Measurements from ENCODE around the gene KPNA6. TPM values are rescaled to one million over a fixed set of nuclear protein-coding genes. Genes with fewer than 3 reads are reported as not detected.

Gene KPNA6
- total RNA-seq, 1 experiment from 2014 or later = 79.9 TPM

- Histone ChIP-seq H3K9me3 (ENCODE audit: control insufficient read depth in 1 of 2, insufficient read depth in 1 of 2, low read depth in 1 of 2, low read length in 2 of 2) (no peaks in the 10 kb centered on the region), H3K36me3 (ENCODE audit: control insufficient read depth in 1 of 2, insufficient read depth in 2 of 2, low read length in 2 of 2) (peaks cover 63 to 78% of the 10 kb centered on the region in 2 experiments), H3K27ac (ENCODE audit: low read depth, low read length) (no peak overlapping the region), H3K27me3 (ENCODE audit: insufficient read depth, low read length) (no peaks in the 10 kb centered on the region), H3K79me2 (ENCODE audit: insufficient read depth, low read length) (peaks cover 77% of the 10 kb centered on the region), H3K9ac (ENCODE audit: low read length) (no peak overlapping the region), H3K4me2 (ENCODE audit: low read length) (no peak overlapping the region), H2AFZ (ENCODE audit: low read depth, low read length, poor library complexity, severe bottlenecking) (no peak overlapping the region), H4K20me1 (ENCODE audit: insufficient read depth) (peaks cover 15% of the 10 kb centered on the region; the same call in 1 of the 2 replicates), H3K4me1 (ENCODE audit: control insufficient read depth in 1 of 2, insufficient read depth in 2 of 2, low read length in 2 of 2) (peaks cover 0 to 7% of the 10 kb centered on the region in 2 experiments; a peak in 2 of 4 replicates), H3K9me2 (ENCODE audit: insufficient read depth) (no peaks in the 10 kb centered on the region), H3K4me3 (replicated peaks in 1 of 2; ENCODE audit: low read depth in 1 of 2, low read length in 2 of 2) (no peak overlapping the region)
- TF ChIP-seq SIN3A (IDR thresholded peaks at IDR 0.05; ENCODE audit: low read depth) (no peak), MAX (IDR thresholded peaks at IDR 0.05) (no peak), YY1 (IDR thresholded peaks at IDR 0.05; ENCODE audit: extremely low read depth, insufficient replicate concordance, low read depth, low read length) (no peak)
- ATAC-seq (no peak), DNase-seq (ENCODE audit: low read depth, low spot score) (no peak)
- ChIA-PET RAD21 (ENCODE audit: low non-redundant PET in 1 of 2, low total read pairs in 2 of 2, uncharacterized antibody in 2 of 2, unreplicated experiment in 2 of 2) (no interaction called here), POLR2A (no interaction called here), CTCF (no interaction called here)
- no TSS peak for BruUV-seq (replicated peaks)
- intact Hi-C loops (cut with micrococcal nuclease) = no loop called here
Measured at GRCh38 chr1:32186491-32186890, 78.6 kb downstream of the KPNA6 start.

GRCh38 chr1:32187850-32188249 is 80.0 kb downstream of the KPNA6 start:
- Histone ChIP-seq H4K20me1 (ENCODE audit: insufficient read depth) (peaks cover 15% of the 10 kb centered on the region; the same call in 1 of the 2 replicates), H3K9ac (ENCODE audit: low read length) (no peak overlapping the region), H3K36me3 (ENCODE audit: control insufficient read depth in 1 of 2, insufficient read depth in 2 of 2, low read length in 2 of 2) (peaks cover 67 to 78% of the 10 kb centered on the region in 2 experiments), H3K4me1 (ENCODE audit: control insufficient read depth in 1 of 2, insufficient read depth in 2 of 2, low read length in 2 of 2) (no peaks in the 10 kb centered on the region), H3K9me2 (ENCODE audit: insufficient read depth) (no peaks in the 10 kb centered on the region), H3K79me2 (ENCODE audit: insufficient read depth, low read length) (peaks cover 63% of the 10 kb centered on the region), H2AFZ (ENCODE audit: low read depth, low read length, poor library complexity, severe bottlenecking) (no peak overlapping the region), H3K27me3 (ENCODE audit: insufficient read depth, low read length) (no peaks in the 10 kb centered on the region), H3K27ac (ENCODE audit: low read depth, low read length) (no peak overlapping the region), H3K9me3 (ENCODE audit: control insufficient read depth in 1 of 2, insufficient read depth in 1 of 2, low read depth in 1 of 2, low read length in 2 of 2) (no peaks in the 10 kb centered on the region), H3K4me3 (replicated peaks in 1 of 2; ENCODE audit: low read depth in 1 of 2, low read length in 2 of 2) (no peak overlapping the region), H3K4me2 (ENCODE audit: low read length) (no peak overlapping the region)
- ChIA-PET POLR2A (no interaction called here), CTCF (no interaction called here), RAD21 (ENCODE audit: low non-redundant PET in 1 of 2, low total read pairs in 2 of 2, uncharacterized antibody in 2 of 2, unreplicated experiment in 2 of 2) (no interaction called here)
- DNase-seq (ENCODE audit: low read depth, low spot score) (no peak), ATAC-seq (no peak)
- BruUV-seq (replicated peaks) = no TSS peak
- intact Hi-C loops (cut with micrococcal nuclease) = no loop called here
- TF ChIP-seq SP1 (IDR thresholded peaks at IDR 0.05; ENCODE audit: low read depth) = no peak
- no peak for TF ChIP-seq YY1 (IDR thresholded peaks at IDR 0.05; ENCODE audit: extremely low read depth, insufficient replicate concordance, low read depth, low read length)
- TF ChIP-seq SRF (IDR thresholded peaks at IDR 0.05; ENCODE audit: low read depth) = no peak
- no peak for TF ChIP-seq ZBTB33 (IDR thresholded peaks at IDR 0.05; ENCODE audit: extremely low read depth, insufficient replicate concordance, low read length)
- TF ChIP-seq EZH2phosphoT487 (IDR thresholded peaks at IDR 0.05; ENCODE audit: borderline replicate concordance) = no peak
- no peak for TF ChIP-seq REST (IDR thresholded peaks at IDR 0.05; ENCODE audit: low read depth)
- no peak for TF ChIP-seq ZNF274 (IDR thresholded peaks at IDR 0.05; ENCODE audit: low read depth, low read length)
- no peak for TF ChIP-seq POLR2A (IDR thresholded peaks at IDR 0.05; ENCODE audit: borderline replicate concordance, extremely low read depth, insufficient read depth, insufficient read length)
- no peak for TF ChIP-seq EGR1 (IDR thresholded peaks at IDR 0.05; ENCODE audit: low read depth)
- no peak for TF ChIP-seq ATF3 (IDR thresholded peaks at IDR 0.05)
- TF ChIP-seq RAD21 (IDR thresholded peaks at IDR 0.05; ENCODE audit: low read depth) = no peak
- no peak for TF ChIP-seq CBX3 (IDR thresholded peaks at IDR 0.05; ENCODE audit: low read depth)
